HCEC 1CT (cell line): ENCODE results near the gene TMEM40.
A peak's percentile ranks its signal among the peaks of the same experiment; 100 is the strongest.

Experiments used
- DNase-seq: peaks from one replicate; pipeline ENCODE4 v3.0.0-alpha.2; 2017

Gene TMEM40

DNA sequence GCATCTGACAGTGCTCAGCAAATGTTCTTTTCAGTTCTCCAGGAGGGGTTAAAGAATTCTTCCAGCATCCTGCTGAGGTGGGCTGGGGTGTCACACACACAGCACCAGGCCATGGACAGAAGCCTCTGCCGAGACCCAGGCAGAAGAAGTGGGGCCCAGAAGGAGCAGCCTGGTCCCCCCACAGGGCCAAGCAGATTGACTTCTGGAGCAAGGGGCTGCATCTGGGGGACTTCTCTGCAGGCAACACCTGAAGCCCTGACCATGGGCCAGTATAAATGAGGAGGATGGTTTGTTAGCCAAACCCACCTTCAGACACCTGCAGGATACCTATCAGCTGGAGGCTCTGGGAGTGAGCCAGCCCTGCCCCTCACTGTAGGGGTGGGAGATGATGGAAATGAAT lies 16.2 kb upstream of the TMEM40 start:
- no peak for DNase-seq

DNA sequence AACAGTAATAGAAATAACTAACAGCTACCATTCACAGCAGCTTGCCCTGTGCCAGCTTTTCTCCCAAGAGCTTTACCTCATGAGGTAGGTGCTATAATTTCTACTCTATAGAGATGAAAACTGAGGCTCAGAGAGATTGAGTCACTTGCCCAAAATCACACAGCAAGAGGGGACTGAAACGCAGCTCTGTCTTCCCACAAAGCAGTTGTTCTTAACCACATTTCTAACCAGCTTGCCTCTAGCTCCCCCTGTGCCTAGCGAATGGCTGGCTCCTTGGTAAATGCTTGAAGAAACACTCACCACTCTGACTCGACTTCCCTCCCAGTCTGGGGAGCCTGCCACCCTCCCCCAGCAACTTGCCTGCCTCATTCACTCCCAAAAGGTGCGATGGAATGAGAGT lies 15.6 kb upstream of the TMEM40 start:
- no peak for DNase-seq

DNA sequence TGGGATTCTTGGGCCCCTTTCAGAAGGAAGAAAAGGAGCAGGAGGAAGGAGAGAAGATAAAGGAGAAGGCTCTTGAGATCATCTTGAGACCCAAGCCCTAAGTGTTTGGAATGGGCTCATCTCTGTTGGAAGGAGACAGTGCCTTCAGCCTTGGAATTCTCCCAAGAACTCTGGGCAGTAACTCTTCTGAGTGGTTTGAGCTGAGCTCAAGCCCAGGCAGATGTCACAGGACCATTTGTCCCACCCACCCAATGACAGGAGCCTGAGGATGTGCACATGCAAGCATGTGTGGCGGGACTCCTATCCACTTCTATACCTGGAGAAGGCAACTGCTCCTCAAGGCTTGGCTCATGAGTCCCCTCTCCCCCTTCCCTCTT lies 14.6 kb upstream of the TMEM40 start:
- no peak for DNase-seq

DNA sequence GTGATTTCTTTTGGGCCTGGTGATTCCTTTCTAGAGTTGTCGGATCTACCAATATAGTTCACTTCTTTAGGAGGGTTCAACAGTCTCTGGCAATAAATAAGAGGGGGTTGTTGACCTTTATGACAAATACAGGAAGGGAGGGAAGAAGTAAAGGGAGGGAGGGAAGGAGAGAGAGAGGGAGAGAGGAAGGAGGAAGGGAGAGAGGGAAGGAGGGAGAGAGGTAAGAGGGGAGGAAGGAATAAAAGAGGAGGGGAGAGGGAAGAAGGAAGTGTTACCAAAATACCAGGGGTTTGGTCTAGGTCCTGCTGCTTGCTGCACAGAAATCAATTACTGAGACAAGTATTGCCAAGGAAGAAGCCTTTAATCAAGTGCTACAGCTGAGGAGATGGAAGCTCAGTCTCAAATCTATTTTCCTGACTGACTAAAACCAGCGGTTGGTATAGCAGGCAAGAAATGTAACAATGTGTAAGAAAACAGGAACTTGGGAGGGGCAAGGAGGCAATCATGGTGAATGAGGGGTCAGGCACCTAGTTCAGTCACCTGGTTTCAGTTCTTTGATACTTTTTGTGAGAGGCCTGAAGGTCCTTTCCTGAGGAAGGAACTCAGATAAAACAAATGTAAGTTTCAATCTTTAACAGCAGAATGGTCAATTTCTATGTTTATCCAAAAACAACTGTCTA lies 14.1 kb upstream of the TMEM40 start:
- DNase-seq: no peak

DNA sequence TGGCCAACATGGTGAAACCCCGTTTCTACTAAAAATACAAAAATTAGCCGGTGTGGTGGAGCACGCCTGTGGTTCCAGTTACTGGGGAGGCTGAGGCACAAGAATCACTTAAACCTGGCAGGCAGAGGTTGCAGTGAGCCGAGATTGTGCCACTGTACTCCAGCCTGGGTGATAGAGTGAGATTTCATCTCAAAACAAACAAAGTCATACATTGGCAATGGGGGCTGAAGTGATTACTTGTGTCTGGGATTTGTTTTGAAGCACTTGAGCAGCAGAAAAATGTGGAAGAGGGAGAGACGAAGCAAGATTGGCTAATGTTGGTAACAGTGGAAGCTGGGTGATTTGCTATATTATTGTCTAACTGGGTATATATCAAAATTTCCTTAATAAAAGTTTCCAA lies 13.4 kb upstream of the TMEM40 start:
- DNase-seq: no peak

DNA sequence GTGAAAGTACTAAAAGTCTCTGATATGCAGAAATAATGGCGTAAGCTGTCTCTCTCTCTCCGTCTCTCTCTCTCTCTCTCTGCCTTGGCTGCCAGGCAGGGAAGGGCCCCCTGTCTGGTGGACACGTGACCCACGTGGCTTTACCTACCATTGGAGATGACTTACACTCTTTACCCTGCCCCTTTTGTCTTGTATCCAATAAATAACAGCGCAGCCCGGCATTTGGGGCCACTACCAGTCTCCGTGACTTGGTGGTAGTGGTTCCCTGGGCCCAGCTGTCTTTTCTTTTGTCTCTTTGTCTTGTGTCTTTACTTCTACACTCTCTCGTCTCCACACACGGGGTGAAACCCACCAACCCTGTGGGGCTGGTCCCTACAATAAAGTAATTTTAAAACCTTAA lies 12.2 kb upstream of the TMEM40 start:
- DNase-seq: no peak

DNA sequence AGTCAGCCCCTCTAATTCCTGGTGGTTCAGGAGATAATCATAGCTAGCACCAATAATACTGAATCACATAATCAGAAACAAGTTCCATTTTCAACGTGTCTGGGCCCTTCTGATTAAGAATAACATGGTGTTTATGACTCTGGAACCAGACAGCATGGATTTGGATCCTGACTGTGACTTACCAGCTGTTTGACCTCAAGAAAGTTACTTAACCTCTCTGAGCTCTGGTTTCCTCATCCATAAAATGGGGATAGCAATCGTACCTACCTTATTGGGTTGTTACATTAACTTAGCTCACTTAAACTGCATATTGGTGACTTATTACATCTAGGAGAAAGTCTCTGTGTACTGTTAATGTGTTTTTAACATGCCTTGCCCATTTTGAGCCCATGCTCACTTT lies 10.7 kb upstream of the TMEM40 start:
- DNase-seq: no peak

DNA sequence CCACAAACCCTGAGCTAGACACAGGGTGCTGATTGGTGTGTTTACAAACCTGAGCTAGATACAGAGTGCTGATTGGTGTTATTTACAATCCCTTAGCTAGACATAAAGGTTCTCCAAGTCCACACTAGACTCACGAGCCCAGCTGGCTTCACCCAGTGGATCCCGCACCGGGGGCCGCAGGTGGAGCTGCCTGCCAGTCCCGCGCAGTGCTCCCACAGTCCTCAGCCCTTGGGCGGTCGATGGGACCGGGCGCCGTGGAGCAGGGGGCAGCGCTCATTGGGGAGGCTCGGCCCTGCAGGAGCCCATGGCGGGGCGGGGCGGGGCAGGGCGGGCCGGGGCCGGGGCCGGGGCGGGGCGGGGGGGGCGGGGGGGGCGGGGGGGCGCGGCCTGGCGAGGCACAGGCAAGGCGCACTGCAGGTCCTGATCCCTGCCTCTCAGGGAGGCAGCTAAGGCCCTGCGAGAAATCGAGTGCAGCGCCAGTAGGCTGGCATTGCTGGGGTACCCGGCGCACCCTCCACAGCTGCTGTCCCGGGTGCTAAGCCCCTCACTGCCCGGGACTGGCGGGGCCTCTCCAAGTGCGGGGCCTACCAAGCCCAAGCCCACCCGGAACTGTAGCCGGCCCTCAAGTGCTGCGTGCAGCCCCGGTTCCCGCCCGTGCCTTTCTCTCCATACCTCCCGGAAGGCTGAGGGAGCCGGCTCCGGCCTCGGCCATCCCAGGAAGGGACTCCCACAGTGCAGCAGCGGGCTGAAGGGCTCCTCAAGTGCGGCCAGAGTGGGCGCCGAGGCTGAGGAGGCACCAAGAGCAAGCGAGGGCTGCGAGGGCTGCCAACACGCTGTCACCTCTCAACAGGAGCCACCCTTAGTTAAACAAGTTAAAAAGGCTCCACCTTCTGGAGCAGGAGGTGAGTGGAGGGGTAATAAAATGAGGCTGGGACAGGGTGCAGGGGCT lies 9.8 kb upstream of the TMEM40 start:
- DNase-seq: no peak

DNA sequence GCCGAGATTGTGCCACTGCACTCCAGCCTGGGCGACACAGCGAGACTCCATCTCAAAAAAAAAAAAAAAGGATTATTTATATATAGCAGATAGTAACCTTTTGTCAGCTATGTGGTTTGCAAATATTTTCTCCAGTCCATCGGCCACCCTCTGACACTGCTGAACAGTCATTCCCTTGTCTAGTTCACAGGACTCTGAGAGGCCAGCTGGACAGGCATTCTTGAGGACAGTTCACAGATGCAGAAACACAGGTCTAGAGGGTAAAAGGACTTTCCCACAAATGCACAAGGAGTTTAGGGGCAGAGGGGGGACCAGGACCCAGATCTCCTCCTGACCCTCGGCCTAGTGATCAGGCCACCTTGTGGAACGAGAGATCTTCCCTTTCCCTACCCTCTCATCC lies 7.5 kb upstream of the TMEM40 start:
- no peak for DNase-seq

DNA sequence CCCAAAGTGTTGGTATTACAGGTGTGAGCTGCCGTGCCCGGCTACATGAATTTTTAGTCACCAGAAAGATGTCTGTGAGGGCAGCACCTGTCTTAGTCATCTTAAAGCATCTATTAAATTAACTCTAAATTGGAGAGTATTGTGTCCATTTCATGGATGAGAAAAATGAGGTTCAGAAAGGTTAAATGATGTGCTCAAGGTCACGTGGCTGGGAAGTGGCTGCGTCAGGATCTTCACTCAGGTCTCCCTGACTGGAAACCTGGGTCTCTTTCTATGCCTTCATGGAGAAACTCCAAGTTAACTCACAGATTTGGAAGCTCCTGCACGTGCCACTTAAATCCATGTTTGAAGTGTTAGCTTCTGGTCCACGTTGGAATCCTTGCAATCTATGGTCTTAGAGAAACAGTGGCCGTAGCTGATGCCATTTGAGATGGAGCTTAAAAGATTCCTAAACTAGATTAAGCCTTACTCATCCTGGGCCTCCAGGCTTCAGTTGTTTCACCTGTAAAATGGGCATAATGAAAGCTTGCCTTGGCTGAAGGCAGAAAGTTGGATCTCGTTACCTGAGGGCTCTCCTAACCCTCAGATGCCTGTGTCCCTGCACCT lies 5.2 kb upstream of the TMEM40 start:
- no peak for DNase-seq

DNA sequence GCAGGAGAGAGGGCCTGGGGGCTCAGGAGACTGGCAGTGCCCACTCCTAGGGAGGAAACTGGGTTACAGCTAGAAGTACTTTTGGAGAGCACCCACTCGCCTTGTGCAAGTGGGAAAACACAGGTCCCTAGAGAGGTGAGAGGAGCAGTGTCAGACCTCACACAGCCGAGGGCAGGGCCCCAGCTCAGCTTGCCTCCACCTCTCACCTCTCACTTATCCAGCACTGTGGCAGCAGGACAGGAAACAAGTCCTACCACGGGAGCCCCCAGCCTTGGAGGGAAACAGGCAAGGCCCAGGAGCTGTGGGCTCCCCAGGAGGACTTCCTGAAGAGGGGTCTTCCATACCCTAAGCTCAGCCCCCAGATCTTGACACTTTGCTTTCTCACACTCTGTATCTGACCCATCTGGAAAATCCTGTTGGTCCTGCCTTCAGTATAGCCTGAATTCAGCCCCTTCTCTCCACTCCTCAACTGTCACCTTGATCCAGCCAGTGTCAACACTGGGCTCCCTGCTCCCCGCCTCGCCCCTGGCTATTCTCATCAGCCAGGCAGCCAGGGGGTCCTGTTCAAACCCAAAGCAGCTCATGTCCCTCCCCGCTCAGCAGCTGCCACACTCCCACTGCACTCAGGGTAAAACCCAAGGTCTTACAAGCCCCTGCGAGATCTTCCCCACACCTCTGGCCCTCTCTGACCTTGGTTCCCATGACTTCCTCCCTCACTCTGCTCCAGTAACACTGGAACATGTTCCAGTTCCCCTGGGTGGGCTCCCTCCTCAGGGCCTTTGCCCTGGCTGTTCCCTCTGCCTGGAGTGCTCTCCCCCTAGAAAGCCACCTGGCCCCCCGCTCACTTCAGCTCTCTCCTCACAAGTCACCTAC lies 870 bp upstream of the TMEM40 start:
- DNase-seq: no peak

DNA sequence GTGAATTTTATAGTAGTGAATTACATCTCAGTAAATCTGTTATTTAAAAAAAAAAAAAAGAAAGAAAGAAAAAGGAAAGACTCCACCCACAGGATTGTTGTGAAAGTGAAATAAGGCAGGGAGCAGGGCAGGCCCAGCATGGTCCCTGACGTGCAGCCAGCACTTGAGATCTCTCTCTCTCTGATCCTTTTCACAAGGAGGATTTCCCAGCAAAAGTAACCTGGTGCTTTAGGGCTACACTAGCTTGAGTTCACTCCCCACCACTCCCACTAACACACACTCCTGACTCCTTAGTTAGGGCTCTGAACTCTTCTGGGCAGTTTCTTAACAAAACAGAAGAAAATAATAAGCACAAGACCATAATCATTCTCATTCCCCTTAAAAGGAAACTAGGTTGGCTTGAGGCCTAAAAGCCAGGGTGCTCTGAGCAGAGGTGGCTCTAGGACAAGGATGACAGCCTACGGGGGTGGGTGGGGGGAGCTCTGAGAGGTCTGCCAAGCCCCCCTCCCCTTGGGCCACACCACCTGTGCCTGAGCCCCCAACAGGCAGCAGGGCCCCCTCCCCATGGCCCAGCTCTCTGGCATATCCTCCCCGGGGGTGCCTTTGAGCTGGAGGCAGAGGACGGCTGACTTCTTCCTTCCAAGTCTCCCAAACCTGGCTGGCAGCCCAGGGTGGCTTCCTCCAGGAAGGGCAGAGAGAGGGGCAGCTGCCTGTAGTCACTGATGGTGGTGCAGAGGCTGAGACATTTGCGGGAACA lies 856 bp downstream of the TMEM40 start:
- peak; percentile 39 for DNase-seq

DNA sequence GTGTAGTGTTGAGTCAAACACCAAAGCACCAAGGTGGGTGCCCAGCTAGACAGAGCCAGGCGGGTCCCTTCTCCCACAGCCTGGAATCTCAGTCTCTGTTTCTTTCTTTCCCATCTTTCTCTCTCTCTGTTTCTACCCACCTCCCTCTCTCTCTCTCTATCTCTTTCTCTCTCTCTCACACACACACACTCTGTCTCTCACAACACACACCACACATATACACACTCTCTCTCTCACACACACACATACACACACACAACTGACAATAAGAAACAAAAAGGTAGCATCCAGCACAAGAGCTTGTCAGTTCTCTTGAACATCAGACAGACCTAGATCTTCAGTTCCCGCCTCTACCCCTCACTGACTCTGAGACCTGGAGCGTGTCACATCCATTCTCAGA lies 2.4 kb downstream of the TMEM40 start:
- no peak for DNase-seq

DNA sequence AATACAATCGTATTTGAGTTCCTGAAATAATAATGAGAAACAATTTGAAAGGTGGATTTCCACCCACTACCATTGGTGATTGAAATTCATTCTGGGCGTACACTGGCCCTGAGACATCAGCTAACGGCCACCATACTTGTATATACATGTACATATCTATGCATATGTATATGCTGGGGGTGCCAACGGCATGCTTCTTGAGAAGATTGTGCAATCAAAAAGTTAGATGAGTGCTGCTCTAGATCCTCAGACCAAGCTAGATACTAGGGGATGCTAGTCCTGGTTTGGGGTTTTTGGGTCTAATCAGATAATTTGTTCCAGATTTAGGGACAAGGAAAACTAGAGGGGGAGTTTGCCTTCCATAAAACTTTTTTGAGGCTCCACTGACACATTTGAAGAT lies 2.9 kb downstream of the TMEM40 start:
- no peak for DNase-seq

DNA sequence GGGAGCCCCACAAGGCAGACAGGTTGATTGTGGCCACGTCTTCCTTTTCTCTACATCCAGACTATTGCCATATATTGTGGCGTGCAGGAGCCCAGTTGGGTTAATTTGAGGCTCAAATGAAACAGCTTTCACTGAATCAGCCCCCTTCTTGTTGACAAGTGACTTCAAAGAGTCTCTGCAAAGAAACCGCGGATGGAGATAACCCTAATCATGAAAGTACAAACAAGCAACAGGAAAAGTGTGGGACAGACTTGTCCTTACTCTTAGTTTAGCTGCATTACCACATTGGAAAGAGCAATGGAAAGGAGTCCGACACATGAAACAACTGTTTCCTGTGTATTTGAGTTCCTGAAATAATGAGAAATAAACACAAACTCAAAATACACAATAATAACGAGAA lies 3.3 kb downstream of the TMEM40 start:
- no peak for DNase-seq

DNA sequence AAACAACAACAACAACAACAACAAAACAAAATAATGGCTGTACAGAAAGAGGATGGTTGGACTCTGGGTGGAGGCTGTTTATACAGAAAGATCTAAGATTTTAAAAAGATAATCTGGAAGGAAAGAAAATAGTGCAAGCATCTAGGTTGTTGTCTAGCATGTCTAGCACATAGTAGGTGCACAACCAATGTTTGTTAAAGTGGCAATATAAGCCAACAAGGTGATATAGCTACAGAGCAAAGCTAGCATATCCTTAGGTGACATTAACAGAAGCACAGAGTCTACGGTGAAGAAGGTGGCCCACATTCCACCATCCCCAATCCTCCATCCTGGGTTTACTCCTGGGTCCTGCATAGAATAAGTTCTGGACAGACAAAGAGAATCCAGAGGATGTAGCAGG lies 4.7 kb downstream of the TMEM40 start:
- DNase-seq: no peak

DNA sequence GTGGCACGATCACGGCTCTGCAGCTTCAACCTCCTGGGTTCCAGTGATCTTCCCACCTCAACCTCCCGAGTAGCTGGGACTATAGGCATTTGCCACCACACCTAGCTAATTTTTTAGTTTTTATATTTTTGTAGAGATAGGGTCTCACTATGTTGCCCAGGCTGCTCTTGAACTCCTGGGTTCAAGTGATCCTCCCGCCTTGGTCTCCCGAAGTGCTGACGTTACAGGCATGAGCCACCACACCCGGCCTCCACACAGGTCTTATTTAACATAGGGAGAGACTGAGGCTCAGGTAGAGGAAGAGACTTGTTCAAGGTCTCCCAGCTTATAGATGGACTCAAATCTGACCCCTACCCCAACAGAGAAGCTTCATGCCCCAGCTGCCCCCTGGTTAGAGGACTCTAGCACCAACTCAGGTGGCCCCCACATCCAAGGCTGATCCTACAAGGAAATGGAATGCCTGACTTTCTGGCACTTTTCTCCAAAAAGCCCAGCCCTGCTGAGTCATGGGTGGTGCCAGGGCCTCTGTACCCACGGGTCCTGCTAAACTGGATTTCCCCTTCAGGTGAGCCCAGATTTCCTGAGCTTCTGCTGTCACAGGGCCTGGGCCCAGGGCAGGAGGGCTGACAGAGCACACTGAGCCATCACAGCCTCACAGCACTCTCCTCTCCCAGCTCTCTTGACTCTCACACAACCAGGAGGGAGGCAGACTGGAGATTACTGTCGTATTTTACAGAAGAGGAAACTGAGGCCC lies 5.6 kb downstream of the TMEM40 start:
- DNase-seq: no peak

DNA sequence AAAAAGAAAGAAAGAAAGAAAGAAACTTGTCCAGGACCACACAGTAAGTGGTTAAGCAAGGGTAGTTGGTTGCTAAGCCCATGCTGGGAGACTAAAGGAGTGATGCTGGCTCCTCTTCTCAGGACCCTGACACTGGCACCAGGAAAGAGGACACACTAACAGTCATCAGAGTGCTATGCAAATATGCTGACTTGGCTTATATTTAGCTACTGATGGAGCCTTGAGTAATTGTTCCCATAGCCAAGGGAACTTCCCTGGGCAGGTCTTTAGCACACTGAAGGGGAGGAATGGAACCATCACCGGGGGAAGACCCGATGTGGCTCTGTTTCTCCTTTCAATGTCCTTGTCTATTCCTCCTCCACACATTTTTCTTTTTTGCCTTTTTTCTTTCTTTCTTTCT lies 6.2 kb downstream of the TMEM40 start:
- DNase-seq: peak; percentile 6

DNA sequence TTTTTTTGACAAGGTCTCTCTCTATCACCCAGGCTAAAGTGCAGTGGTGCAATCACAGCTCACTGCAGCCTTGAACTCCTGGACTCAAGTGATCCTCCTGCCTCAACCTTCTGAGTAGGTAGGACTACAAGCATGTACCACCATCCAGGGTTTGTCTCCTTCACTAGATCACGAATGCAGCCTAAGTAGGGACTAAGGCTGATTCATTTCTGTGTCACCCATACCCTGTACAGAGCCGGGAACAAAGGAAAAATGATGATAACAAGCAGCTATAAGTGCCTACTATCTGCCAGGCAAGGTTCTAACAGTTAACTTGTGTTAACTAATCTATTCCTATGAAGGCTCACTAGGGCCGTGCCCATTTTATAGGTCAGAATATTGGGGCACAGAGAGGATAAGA lies 7.0 kb downstream of the TMEM40 start:
- no peak for DNase-seq

DNA sequence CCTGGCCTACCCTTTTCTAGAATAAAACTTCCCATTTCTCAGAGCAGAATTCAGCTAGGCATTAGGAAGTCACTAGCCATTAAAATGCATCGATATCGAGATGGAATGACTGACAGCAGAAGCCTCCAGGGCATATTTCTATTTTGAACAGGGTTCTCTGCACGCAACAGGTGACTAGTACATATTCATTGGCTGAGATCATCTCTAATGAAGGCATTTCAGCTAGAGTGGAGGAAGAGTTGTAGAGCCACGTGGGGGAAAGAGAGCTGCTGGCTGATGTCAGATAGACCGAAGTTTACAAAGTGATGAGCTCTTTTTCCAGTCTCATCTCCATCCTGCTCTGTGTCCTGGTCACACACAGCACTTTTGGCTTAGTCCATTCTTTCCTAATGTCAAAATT lies 7.5 kb downstream of the TMEM40 start:
- DNase-seq: no peak

DNA sequence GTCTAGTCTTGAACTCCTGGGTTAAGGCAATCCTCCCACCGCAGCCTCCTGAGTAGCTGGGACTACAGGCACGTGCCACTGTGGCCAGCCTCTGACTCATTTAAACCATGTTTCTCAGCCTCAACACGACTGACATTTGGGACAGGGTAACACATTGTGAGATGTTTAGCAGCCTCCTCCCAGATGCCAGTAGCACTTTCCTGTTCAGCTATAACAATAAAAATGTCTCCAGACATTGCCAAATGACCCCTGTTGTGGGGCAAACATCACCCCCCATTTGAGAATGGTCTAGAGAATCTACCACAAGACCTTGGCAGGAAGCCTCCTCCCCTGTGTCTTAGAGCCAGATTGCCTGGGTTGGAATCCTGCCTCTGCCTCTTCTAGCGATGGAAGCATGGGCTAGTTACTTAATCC lies 8.4 kb downstream of the TMEM40 start:
- peak; percentile 39 for DNase-seq

DNA sequence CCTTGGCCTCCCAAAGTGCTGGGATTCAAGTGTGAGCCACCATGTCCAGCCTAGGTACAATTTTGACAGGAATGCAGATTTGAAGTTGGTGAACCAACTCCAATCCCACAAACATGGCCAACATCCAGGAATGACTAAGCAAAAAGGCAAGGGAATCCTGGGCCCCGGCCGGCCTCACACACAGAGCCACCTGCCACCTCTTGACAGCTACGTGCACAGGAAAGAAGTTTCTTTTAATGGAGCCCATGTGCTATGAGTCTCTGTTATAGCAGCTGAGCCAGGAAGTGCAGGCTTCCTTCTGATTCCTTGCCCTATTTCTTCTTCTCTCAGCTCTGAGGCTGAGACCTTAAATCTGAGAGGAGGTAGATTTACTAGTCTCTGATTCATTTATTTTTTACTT lies 8.8 kb downstream of the TMEM40 start:
- DNase-seq: peak; percentile 73
